Measurements from ENCODE around the gene PDE4D. TPM values are rescaled to one million over a fixed set of nuclear protein-coding genes. Genes with fewer than 3 reads are reported as not detected.

PDE4D gene
- total RNA-seq, 4 donors from 2014 or later: 6.7 to 21.0 (median 15.0) TPM

DNA sequence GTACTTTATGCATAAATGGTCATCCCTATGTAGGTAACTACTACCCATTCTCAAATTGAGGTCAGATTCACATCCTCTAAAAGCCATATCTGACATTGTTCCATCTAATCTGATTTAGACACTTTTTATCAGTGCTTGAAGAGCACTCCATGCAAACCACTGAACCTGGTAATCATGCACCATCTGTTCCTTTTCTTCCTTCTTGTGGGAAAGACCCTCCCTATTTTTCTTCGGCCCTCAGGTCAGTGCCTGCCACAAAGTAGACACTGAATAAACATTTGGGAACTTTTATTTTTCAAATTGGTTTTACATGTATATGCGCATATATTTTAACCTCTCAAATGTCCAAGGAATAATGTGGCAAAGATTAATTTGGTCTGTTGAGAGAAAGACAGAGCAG lies 26.0 kb upstream of the PDE4D start:
- TF ChIP-seq, protein P1, sequence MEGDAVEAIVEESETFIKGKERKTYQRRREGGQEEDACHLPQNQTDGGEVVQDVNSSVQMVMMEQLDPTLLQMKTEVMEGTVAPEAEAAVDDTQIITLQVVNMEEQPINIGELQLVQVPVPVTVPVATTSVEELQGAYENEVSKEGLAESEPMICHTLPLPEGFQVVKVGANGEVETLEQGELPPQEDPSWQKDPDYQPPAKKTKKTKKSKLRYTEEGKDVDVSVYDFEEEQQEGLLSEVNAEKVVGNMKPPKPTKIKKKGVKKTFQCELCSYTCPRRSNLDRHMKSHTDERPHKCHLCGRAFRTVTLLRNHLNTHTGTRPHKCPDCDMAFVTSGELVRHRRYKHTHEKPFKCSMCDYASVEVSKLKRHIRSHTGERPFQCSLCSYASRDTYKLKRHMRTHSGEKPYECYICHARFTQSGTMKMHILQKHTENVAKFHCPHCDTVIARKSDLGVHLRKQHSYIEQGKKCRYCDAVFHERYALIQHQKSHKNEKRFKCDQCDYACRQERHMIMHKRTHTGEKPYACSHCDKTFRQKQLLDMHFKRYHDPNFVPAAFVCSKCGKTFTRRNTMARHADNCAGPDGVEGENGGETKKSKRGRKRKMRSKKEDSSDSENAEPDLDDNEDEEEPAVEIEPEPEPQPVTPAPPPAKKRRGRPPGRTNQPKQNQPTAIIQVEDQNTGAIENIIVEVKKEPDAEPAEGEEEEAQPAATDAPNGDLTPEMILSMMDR (IDR thresholded peaks at IDR 0.05): no peak
- no peak for TF ChIP-seq POLR2A (IDR thresholded peaks at IDR 0.05)
- WGBS, 2 donors: 81 to 88% methylated on average over 2 of the region's 2 CpGs
- intact Hi-C loops (cut with DNase I; ENCODE audit: low total_unique reads): no loop called here

DNA sequence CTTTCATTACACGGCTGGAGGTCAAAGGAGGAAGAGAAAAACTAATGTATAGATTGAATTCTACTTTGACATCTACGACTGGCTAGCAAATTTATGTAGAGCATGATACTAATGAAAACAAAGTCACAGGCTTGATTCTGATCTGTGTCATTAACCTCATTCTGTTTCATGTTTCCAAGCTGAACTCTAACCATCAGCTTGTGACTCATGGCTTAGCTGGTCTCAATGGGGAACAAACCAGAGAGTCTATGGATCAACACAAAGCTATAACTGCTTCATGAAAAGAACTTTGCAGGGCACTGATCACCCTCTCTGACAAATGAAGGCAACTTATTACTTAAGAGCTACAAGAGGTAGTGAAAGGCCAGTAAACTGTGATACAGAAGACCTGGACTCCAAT lies 23.6 kb upstream of the PDE4D start:
- WGBS, 2 donors: 84 to 90% methylated on average over 2 of the region's 2 CpGs
- intact Hi-C loops (cut with DNase I; ENCODE audit: low total_unique reads): no loop called here
- DNase-seq (ENCODE audit: low spot score in 2 of 2): no peak
- no peak overlapping the region for H3K4me3 ChIP-seq (ENCODE audit: low read depth, poor library complexity, severe bottlenecking)
- no peak for TF ChIP-seq POLR2A (IDR thresholded peaks at IDR 0.05)
- TF ChIP-seq, protein P1 (IDR thresholded peaks at IDR 0.05): no peak

More for the DNA sequence above, 26.0 kb upstream of the PDE4D start:
- no peak overlapping the region for H3K4me3 ChIP-seq (ENCODE audit: low read depth, poor library complexity, severe bottlenecking)
- no peak for DNase-seq (ENCODE audit: low spot score in 2 of 2)

DNA sequence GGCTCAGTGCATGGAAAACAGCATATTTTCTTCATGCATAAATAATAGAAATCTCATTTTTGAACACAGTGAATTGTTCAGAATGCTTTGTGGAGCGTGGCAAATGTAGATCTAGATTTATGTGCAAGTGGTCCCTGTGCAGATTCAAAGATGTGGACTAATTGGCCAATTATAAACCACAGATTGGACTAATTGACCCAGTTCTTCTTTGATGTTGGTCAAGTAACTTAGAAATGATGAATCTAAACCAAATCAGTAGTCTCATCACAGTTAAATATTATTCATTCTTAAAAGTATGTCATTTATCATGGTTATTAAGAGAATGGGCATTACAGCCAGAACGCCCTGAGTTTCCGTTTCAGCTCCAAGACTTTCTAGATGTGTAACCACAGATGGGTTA lies 11.7 kb upstream of the PDE4D start:
- no peak for DNase-seq (ENCODE audit: low spot score in 2 of 2)
- TF ChIP-seq POLR2A (IDR thresholded peaks at IDR 0.05): no peak
- TF ChIP-seq, protein P1 (IDR thresholded peaks at IDR 0.05): no peak
- WGBS, 2 donors: 60 to 64% methylated on average over 3 of the region's 3 CpGs
- intact Hi-C loops (cut with DNase I; ENCODE audit: low total_unique reads): no loop called here
- no peak overlapping the region for H3K4me3 ChIP-seq (ENCODE audit: low read depth, poor library complexity, severe bottlenecking)

DNA sequence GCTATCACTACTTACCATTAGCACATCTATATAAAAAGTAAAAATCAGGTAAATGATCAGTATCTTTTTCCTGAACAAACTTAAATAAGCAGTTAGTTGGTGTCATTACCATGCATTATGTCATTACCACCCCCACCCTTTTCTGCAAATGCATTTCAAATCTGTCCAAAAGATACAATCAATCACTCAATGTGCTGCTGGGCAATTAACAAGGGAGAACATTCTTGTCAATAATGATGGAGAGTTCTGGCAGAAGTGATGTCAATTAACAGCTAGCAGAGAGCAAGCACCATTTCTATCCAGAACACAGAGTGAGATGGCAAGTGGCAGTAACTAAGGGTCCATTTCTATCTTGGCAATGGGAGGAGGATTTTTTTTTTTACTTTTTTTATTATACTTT lies 3.5 kb upstream of the PDE4D start:
- H3K4me3 ChIP-seq (ENCODE audit: low read depth, poor library complexity, severe bottlenecking): no peak overlapping the region
- TF ChIP-seq, protein P1 (IDR thresholded peaks at IDR 0.05): no peak
- no peak for TF ChIP-seq POLR2A (IDR thresholded peaks at IDR 0.05)
- DNase-seq (ENCODE audit: low spot score in 2 of 2): no peak
- intact Hi-C loops (cut with DNase I; ENCODE audit: low total_unique reads): no loop called here

DNA sequence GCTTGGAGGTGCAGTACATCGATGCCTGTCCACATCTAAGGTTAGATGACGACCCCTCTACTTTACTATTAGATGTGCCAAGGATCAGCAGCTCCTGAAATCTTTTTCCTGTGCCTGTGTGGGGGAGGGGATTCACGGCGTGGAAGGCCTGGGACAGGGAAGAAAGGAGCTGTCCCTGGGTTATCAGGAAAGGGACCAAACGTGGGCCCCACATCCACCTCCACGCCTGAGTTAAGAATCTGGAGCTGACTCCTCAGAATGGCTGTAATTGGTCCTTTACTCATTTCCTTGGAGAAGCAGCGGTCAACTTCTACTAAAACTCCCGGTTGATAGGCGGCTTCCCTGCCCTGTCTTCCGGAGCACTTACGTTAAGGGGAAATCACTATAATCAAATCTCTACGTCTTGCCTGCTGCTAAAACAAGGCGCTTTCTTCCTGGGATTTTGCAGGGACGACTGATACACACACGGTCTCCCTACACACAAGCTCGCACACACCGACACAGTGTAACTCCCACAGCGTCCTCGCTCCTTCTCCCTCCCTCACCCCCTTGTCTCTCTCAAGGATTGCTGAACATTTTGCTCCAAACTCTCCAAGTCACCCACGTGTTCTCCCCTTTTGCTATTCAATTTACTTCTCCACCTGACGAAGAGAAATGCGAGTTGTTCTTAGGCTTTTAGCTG lies 1.4 kb downstream of the PDE4D start:
- no peak for DNase-seq (ENCODE audit: low spot score in 2 of 2)
- TF ChIP-seq POLR2A (IDR thresholded peaks at IDR 0.05): no peak
- intact Hi-C loops (cut with DNase I; ENCODE audit: low total_unique reads): no loop called here
- H3K4me3 ChIP-seq (ENCODE audit: low read depth, poor library complexity, severe bottlenecking): no peak overlapping the region
- WGBS, 2 donors: 35 to 43% methylated on average over 22 of the region's 22 CpGs

DNA sequence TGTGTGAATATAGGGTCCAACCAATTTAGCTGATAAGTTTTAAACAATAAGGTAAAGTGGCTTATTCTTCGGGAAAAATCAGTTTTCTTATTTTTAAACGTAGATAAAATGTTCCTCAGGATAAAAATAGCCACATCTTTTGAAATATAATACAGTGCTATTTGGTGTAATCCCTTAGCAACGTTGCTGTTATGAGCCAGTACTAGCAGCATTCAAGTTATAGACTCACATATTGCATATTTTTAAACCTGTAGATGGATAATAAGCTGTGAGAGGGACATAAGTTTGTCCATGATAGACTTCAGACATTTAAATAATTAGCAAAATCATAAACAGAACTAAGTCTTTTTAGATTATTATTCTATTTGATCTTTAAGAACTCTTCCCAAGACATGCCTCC lies 6.3 kb downstream of the PDE4D start:
- H3K4me3 ChIP-seq (ENCODE audit: low read depth, poor library complexity, severe bottlenecking): no peak overlapping the region
- WGBS, 2 donors: 61 to 79% methylated on average over 3 of the region's 3 CpGs
- TF ChIP-seq POLR2A (IDR thresholded peaks at IDR 0.05): no peak
- TF ChIP-seq, protein P1 (IDR thresholded peaks at IDR 0.05): no peak
- intact Hi-C loops (cut with DNase I; ENCODE audit: low total_unique reads): no loop called here
- DNase-seq (ENCODE audit: low spot score in 2 of 2): no peak
